ENCODE data around the gene C2orf78. TPM values are rescaled to one million over a fixed set of nuclear protein-coding genes. Genes with fewer than 3 reads are reported as not detected.

Gene C2orf78, protein sequence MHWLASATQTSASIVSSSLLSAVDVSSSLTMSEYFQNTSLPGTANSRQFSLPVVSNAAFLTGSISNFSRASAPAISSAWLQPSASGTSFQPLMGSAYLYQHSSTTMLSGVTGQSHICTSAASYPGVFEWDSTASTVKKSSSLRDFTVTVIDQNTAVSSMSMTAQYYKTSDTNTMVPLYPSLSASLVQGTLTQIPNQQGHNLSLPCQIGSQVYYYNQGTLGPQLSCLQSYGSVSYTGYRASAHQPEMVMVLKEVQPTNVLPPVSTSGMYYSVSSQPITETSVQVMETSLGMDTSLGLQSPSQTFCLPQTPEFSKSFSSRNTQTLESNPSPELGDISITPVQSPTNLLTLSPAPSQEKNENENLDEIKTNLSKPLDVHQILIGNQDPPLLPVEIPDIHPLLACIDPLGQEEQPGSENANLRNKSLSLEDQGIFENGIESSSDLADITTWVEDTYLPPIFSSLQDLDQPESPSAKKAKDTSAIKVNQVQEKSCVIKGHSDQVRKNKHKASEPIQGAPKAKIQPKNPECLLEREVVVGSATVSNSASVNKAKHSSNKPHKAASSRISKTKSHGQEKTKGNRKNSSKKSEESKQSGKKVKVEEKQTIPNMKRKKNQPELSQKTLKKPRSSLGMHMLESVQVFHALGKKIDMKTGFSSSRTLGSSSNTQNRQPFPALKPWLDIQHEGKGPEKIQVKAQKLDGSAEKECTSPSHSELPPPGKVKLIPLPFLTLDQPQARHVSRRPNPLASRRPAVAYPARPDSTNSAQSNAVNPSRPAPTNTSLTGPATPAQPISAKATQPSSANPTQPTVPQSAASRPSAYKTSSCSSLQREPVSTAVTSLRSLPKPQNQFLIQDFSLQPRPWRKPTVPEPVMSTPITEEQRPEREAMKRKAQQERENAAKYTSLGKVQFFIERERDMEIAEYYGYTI
- total RNA-seq = not detected in 2 replicates

DNA sequence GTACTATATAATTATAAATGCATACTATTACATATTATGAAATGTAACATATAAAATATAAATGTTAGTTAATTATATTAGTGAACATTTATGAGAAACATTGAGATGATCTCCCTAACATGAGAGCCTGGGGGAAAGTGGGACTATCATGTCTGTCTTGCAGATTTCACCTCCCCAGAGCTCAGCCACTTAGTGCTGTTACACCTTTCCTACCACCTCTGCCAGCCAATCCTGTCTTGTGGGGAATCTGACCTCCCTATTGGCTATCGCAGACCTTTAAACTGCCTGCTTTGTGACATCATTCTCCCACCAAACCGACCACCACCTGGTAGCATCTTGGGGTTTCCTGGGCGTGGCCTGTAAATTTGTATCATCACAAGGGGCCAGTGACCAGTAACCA lies at the start of gene C2orf78:
Gene C2orf78, plus strand, starts transcription at position 301 of the 400 bp plus-strand sequence. CDS start 127 bp downstream, outside the sequence.

DNA sequence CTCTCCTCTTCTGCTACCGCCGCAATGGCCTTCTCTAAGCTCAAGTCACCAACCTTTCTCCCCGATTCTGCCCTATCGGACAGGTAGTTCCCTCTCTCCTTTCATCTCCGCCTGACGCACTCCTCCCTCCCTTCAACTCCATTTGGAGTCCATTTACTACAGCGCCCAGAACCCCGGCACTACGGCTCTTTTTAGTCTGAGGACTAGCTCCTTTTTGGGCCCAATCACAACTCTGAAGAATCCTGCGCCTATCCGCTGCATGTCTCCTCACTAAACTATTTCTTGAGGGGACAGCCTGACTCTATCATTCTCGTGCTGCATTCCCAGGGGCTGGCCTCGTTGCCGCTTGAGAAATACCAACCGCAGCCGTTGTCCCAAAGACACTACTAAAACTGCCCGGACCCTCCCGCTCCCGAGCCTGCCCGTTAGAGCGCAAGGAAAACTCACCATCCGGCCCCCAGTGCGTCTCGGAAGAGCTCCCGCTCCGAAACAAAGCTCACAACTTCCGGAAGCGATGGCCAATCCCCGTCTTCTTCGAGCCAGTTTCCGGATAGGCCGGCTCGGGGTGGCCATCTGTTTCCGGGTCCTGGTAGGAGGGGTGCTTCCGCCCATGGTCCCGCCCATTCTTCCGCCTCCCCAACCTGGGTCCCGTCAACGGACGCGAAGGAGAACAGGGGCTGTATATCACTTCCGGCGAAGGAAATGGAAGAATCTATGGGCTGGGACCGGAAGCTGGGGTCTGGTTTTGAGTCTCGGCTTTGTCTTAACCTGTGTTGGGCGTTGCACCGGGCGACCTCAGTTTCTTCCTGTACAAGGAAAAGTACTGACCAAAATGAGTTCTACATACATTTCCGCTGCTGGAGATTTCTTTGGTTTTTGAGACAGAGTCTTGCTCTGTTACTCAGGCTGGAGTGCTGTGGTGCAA lies 46.9 kb upstream of the C2orf78 start, which contains the start of gene TPRKB:
Gene TPRKB, minus strand, starts transcription at position 491 of the 925 bp plus-strand sequence. CDS start 2,776 bp downstream, outside the sequence.

DNA sequence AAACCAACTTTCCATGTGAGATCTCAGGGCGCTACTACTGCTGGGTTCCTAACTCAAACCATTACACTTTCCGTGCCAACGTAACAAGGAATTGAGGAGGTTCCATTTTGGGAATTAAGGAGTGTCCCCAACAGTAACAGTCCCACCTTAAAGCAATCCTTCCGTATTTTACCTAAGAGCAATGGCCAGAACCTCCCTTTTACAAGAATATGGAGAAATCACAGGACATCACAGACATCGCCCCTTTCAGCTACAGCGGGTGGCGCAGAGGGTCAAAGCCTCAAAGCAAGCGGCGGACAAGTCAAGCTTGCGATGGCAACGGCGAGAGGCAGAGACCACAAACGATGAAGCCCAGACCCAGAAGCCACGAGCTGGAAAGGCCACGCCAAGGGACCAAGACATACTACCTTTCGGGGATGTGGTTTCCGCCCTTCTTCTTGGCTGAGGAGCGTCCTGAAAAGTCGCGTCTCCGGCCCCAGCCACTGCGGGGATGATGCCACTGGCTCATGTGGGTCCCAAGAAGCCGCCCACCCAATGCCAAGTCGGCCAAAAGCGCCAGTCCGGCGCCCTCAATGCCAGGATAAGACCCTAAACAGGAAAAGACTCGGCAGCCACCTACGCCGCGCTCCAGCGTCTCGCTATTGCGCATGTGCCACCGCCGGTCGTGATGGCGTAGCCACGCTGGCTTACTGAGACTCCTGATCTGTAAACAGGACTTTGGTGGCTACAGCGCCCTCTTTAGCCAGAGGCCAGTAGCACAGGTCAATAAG lies 4.3 kb upstream of the C2orf78 start, which contains the start of gene DUSP11:
Gene DUSP11, minus strand, starts transcription at position 637 of the 770 bp plus-strand sequence. Its CDS starts 129 bp downstream, at position 508.

DNA sequence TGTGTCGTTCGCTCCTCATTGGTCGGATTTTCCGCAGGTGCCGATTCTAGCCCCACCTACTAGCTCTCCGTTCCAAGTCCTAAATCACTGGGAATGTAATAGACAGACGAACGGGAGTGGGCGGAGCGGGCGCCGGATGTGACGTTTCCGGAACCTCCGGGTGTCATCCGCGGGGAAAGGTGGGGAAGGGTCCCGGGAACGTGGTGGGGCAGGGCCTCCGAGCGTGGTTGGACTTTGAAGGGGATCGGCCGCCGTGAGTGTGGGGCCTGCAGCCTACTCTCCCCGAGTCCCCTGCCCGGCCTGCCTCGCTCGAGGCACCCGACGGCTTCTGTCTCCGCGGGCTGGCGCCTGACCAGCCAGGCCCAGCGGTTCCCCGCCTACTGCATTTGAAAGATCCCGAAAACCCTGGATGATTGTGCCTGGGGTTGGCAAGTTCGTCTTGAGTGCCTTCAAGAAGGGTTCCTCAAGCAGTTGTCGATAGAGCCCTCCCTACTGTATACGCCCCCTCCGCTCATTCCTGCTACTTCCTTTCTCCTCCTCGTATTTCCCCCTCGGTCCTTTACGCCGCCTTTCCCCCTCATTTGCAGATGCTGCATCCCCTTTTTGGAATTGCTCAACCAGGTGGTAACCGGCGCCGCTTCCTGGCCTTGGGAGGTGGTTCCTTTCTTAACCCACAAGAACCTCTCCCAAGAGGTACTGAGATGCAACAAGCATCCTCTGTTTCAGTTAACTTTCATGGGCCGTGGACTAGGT lies 45.0 kb downstream of the C2orf78 start, which contains the start of gene STAMBP:
Gene STAMBP, plus strand, starts transcription at position 144 of the 753 bp plus-strand sequence. CDS start 1,896 bp downstream, outside the sequence.

Other genes starting within 250 kb of the C2orf78 start
- not detected in 2 replicates for gene NAT8, start 141.8 kb upstream of the C2orf78 start, total RNA-seq
- 28.1 and 55.5 TPM in 2 replicates for gene TPRKB, start 46.8 kb upstream of the C2orf78 start, total RNA-seq
- gene DUSP11, start 4.1 kb upstream of the C2orf78 start, total RNA-seq = 42.6 and 50.2 TPM in 2 replicates
- gene STAMBP, start 44.8 kb downstream of the C2orf78 start, total RNA-seq = 64.4 and 81.2 TPM in 2 replicates
- gene ACTG2, start 108.8 kb downstream of the C2orf78 start, total RNA-seq = 0.15 TPM in 1 of 2 replicates, not detected in the other
- 85.1 and 105 TPM in 2 replicates for gene DGUOK, start 142.7 kb downstream of the C2orf78 start, total RNA-seq
- 2.7 and 3.5 TPM in 2 replicates for gene TET3, start 200.7 kb downstream of the C2orf78 start, total RNA-seq

All from hair follicular keratinocyte (primary cell).